Measurements from ENCODE around the gene IFI35. TPM values are rescaled to one million over a fixed set of nuclear protein-coding genes. Genes with fewer than 3 reads are reported as not detected.

Gene IFI35
- total and polyA plus RNA-seq, 2 donors from 2014 or later = 41.4 to 58.6 TPM

DNA sequence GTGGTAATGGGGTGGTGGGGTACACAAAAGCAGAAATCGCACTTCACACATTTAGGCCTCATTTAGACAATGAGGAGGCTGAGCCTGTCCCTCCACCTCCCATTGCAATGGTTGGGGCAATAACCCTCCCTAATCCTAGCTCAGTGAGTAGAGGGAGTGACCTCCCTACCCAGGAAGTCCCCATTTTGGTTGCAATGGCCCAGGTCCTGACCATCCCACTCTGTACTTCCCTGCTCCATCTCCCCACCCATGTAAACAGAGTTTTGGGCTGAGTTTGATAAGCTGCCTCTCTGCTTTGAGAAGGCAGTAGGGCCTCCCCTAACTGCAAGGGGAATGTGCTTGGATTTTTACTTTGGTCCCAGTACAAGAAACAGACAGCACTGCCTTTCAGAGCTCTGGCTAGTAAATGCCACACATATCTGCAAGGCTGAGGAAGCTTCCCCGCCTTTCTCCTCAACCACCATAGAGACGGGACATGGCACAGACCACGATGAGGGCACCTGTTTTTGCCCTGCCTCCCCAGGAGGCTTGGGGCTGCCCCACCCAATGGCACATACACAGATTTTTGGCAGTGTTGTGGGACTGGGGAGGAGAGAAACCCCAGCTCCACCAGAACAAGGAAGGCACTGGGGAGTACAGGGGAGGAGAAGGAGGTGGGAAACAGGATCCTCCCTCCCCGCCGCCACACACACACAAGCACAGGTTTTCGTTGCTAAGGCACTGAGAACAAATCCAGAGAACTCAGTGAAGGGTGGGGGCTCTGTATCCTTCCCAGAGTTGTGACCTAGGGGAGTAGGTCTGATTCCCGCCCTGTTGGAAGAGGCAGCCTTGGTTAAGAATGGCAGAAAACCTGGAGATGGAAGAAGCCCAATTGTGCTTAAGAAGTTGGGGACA lies 8.3 kb downstream of the IFI35 start:
- DNase-seq = peak in 4 of 5 donors; percentile 27 to 75 (median 64)
- no peaks in the 10 kb centered on the region for H3K9me3 ChIP-seq (ENCODE audit: control insufficient read depth in 2 of 3, insufficient read depth in 1 of 3, low read length in 3 of 3)
- TF ChIP-seq, protein P1, sequence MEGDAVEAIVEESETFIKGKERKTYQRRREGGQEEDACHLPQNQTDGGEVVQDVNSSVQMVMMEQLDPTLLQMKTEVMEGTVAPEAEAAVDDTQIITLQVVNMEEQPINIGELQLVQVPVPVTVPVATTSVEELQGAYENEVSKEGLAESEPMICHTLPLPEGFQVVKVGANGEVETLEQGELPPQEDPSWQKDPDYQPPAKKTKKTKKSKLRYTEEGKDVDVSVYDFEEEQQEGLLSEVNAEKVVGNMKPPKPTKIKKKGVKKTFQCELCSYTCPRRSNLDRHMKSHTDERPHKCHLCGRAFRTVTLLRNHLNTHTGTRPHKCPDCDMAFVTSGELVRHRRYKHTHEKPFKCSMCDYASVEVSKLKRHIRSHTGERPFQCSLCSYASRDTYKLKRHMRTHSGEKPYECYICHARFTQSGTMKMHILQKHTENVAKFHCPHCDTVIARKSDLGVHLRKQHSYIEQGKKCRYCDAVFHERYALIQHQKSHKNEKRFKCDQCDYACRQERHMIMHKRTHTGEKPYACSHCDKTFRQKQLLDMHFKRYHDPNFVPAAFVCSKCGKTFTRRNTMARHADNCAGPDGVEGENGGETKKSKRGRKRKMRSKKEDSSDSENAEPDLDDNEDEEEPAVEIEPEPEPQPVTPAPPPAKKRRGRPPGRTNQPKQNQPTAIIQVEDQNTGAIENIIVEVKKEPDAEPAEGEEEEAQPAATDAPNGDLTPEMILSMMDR (IDR thresholded peaks at IDR 0.05; ENCODE audit: borderline replicate concordance, extremely low read depth, insufficient read depth) = no peak
- H3K36me3 ChIP-seq (ENCODE audit: control insufficient read depth in 2 of 3, insufficient read depth in 3 of 3, low read length in 3 of 3) = peaks cover 0 to 7% (median 5%) of the 10 kb centered on the region in 3 donors
- peaks cover 0 to 17% (median 0%) of the 10 kb centered on the region in 3 donors for H3K4me1 ChIP-seq (ENCODE audit: control insufficient read depth in 2 of 3, insufficient read depth in 2 of 3, low read depth in 1 of 3, low read length in 3 of 3)
- intact Hi-C loops (cut with DNase I) = no loop called here
- no peak for FAIRE-seq
- H3K27ac ChIP-seq (ENCODE audit: low read depth in 2 of 2, low read length in 2 of 2) = peak overlapping the region; percentile 28 to 29
- H3K27me3 ChIP-seq (ENCODE audit: control insufficient read depth, insufficient read depth, low read length) = no peaks in the 10 kb centered on the region
- no peak overlapping the region for H3K4me3 ChIP-seq (ENCODE audit: low read length in 3 of 3)
- H3K9ac ChIP-seq (ENCODE audit: low read length in 3 of 3) = no peak overlapping the region

DNA sequence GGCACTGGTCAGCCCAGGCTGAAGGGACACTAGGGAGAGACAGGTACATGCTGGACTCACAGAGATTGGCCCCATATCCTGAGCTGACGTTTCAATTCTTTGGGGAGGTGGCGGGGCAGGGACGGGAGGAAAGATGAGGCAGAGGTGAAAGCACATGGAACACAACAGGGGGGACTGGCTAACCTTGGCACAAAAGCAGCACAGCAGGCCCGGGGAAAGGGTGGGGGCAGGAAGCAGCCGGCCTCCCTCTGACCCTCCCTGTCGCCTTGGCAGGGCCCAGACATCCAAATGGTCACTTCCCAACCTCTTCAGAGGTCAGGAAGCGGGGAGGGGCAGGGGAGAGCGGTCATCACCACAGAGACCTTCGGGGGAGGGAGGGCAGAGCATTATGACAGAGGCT lies 9.0 kb downstream of the IFI35 start:
- H3K9me3 ChIP-seq (ENCODE audit: control insufficient read depth in 2 of 3, insufficient read depth in 1 of 3, low read length in 3 of 3) = no peaks in the 10 kb centered on the region
- TF ChIP-seq, protein P1 (IDR thresholded peaks at IDR 0.05; ENCODE audit: borderline replicate concordance, extremely low read depth, insufficient read depth) = no peak
- H3K27ac ChIP-seq (ENCODE audit: low read depth in 2 of 2, low read length in 2 of 2) = peak overlapping the region; percentile 28 to 29
- peaks cover 0 to 17% (median 0%) of the 10 kb centered on the region in 3 donors for H3K4me1 ChIP-seq (ENCODE audit: control insufficient read depth in 2 of 3, insufficient read depth in 2 of 3, low read depth in 1 of 3, low read length in 3 of 3)
- peaks cover 0 to 7% (median 5%) of the 10 kb centered on the region in 3 donors for H3K36me3 ChIP-seq (ENCODE audit: control insufficient read depth in 2 of 3, insufficient read depth in 3 of 3, low read length in 3 of 3)
- DNase-seq (peak in 2 of 5 donors; percentile 11 to 88), FAIRE-seq (no peak)
- intact Hi-C loops (cut with DNase I) = no loop called here
- no peaks in the 10 kb centered on the region for H3K27me3 ChIP-seq (ENCODE audit: control insufficient read depth, insufficient read depth, low read length)
- H3K4me3 ChIP-seq (ENCODE audit: low read length in 3 of 3) = no peak overlapping the region
- H3K9ac ChIP-seq (ENCODE audit: low read length in 3 of 3) = no peak overlapping the region

DNA sequence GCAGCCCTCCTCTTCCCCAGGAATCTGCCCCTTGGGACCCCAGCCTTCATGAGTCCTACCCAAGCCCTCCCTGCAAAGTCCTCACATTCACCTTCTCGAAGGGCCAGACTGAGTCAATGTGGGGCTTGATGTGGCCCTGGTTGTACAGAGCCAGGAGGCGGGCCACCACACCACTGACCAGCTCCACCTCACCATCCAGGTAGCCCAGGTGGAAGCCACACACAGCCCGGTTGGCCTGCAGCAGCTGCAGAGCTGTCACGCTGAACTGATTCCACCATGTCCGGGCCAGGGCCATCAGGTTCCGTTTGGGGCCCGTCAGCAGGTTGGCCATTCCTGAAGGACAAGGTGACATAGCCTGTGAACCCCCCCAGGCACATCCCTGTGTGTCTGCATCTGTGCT lies 9.6 kb downstream of the IFI35 start:
- Histone ChIP-seq H3K27me3 (ENCODE audit: control insufficient read depth, insufficient read depth, low read length) (no peaks in the 10 kb centered on the region), H3K4me3 (ENCODE audit: low read length in 3 of 3) (no peak overlapping the region), H3K9me3 (ENCODE audit: control insufficient read depth in 2 of 3, insufficient read depth in 1 of 3, low read length in 3 of 3) (no peaks in the 10 kb centered on the region), H3K4me1 (ENCODE audit: control insufficient read depth in 2 of 3, insufficient read depth in 2 of 3, low read depth in 1 of 3, low read length in 3 of 3) (peaks cover 0 to 17% (median 0%) of the 10 kb centered on the region in 3 donors), H3K9ac (ENCODE audit: low read length in 3 of 3) (no peak overlapping the region), H3K27ac (ENCODE audit: low read depth in 2 of 2, low read length in 2 of 2) (peak overlapping the region in 1 of 2 donors; percentile 23), H3K36me3 (ENCODE audit: control insufficient read depth in 2 of 3, insufficient read depth in 3 of 3, low read length in 3 of 3) (peaks cover 0 to 7% (median 5%) of the 10 kb centered on the region in 3 donors)
- TF ChIP-seq, protein P1 (IDR thresholded peaks at IDR 0.05; ENCODE audit: borderline replicate concordance, extremely low read depth, insufficient read depth) = no peak
- FAIRE-seq (no peak), DNase-seq (peak in 1 of 5 donors; percentile 62)
- intact Hi-C loops (cut with DNase I) = no loop called here
